Cortex of kidney (tissue), 1 donor: Measurements from ENCODE around the gene CMIP.

ENCODE experiments used
- DNase-seq: peaks from one replicate; lab custom pipeline; 2025; lab: John Stamatoyannopoulos, UW

Gene CMIP

GRCh38 chr16:81535679-81536360, 91.2 kb downstream of the CMIP start:
- no peak for DNase-seq

- no peak for DNase-seq
Observed at GRCh38 chr16:81536648-81537047, 92.0 kb downstream of the CMIP start.

GRCh38 chr16:81537721-81538561, 93.3 kb downstream of the CMIP start:
- no peak for DNase-seq

- DNase-seq: no peak
Observed at GRCh38 chr16:81539009-81539758, 94.6 kb downstream of the CMIP start.

- DNase-seq: no peak
Observed at GRCh38 chr16:81539759-81540472, 95.3 kb downstream of the CMIP start.

GRCh38 chr16:81541314-81541713, 96.7 kb downstream of the CMIP start:
- no peak for DNase-seq

GRCh38 chr16:81542609-81543570, 98.3 kb downstream of the CMIP start:
- DNase-seq: no peak

GRCh38 chr16:81543571-81543970, 99.0 kb downstream of the CMIP start:
- no peak for DNase-seq

- DNase-seq: no peak
Observed at GRCh38 chr16:81544261-81544660, 99.7 kb downstream of the CMIP start.

GRCh38 chr16:81544700-81545271, 100.2 kb downstream of the CMIP start:
- no peak for DNase-seq

- DNase-seq: no peak
Observed at GRCh38 chr16:81545470-81546250, 101.1 kb downstream of the CMIP start.

- DNase-seq: no peak
Observed at GRCh38 chr16:81546781-81547180, 102.2 kb downstream of the CMIP start.

- DNase-seq: no peak
Observed at GRCh38 chr16:81547194-81547938, 102.8 kb downstream of the CMIP start.

- DNase-seq: no peak
Observed at GRCh38 chr16:81547939-81548216, 103.3 kb downstream of the CMIP start.

GRCh38 chr16:81548551-81548875, 103.9 kb downstream of the CMIP start:
- no peak for DNase-seq

- DNase-seq: no peak
Observed at GRCh38 chr16:81548876-81549546, 104.4 kb downstream of the CMIP start.

- no peak for DNase-seq
Observed at GRCh38 chr16:81549547-81550431, 105.2 kb downstream of the CMIP start.

GRCh38 chr16:81550432-81550808, 105.8 kb downstream of the CMIP start:
- DNase-seq: no peak
